ENCODE results near the gene ACER2. TPM values are rescaled to one million over a fixed set of nuclear protein-coding genes. Genes with fewer than 3 reads are reported as not detected.

Gene ACER2
- total RNA-seq, 1 experiment from 2014 or later, result 2.3 TPM

DNA sequence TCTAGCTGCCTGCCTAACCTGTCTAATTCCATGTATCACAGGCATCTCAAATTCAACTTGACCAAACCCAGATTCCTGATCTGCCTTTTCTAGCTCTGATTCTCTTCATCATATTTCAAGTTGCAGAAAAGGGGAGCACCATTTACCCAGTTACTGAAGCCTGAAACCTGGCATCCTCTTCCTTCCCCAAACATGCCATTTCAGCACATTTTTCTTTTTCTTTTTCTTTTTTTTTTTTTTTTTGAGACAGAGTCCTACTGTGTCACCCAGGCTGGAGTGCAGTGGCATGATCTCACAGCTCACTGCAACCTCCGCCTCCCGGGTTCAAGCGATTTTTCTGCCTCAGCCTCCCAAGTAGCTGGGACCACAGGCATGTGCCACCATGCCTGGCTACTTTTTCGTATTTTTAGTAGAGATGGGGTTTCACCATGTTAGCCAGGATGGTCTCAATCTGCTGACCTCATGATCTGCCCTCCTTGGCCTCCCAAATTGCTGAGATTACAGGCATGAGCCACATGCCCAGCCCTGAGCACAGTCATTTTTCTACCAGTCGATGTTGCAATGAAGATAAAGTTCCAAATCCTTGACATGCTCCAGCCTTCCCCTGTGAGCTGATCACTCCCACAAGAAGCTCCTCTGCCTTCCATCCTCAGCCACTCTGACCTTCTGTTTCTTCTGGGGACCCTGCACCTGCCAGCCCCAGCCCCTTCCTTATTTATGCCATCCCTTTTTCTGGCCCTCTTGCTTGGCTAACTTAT, 32.2 kb downstream of the ACER2 start:
- in situ Hi-C loops (cut with HindIII; ENCODE audit: low sequenced_read_pairs), result no loop called here
- no peak for DNase-seq (ENCODE audit: low spot score)

DNA sequence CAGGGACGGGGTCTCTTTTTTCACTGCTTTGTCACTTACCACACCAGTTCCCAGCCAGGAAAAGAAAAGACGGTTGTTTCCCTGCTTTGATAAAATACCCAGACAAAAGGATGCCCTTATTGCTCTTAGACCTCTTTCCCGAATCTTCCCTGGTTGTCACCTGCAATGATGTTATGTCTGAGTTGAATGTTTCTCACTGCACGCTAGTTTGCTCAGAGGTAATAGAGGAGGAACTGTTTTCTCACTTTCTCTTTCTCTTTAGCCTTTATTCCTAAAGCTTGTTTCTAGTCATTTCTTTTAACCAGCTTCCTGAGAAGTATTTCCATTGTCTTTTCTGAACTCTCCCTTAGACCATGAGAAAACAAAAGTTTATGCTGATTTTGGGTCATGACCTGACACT, 32.9 kb downstream of the ACER2 start:
- in situ Hi-C loops (cut with HindIII; ENCODE audit: low sequenced_read_pairs), result no loop called here
- DNase-seq (ENCODE audit: low spot score), result no peak

DNA sequence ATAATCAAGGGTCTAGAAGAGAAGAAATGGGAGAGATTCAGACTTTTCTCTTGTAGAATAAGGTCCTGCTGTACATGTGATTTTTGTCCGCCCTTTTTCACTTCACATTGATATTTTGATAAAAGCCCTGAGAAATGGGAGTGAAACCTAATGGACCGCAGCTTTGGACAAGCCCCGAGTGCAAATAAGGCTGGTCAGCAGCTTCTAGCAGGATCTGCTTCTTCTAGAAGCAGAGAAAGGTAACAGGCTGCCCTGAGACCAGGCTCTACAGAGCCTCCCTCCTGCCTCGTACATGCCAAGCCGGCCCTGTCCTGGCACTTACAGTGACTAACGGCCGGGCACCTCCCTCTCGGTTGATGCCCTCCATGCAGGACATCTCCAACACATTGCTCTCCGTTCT, 33.4 kb downstream of the ACER2 start:
- no peak for DNase-seq (ENCODE audit: low spot score)
- in situ Hi-C loops (cut with HindIII; ENCODE audit: low sequenced_read_pairs), result no loop called here

DNA sequence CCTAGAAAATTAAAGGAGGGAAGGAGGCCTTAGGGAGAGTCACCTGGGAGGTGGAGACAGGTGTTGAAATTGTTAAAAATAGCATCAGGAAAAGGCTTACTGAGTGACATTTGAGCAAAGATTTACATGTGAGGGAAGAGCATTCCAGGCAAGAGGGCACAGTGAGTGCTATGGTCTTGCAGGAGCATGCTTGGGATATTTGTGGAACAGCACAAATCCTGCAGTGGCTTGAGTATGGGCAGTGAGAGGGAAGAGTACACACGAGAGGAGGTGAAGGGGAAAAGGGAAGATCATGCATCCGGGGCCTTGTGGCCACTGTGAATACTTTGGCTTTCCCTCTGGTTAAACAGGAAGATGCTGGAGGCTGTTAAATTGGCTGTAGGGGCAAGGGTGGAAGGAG, 36.6 kb downstream of the ACER2 start:
- DNase-seq (ENCODE audit: low spot score), result no peak
- in situ Hi-C loops (cut with HindIII; ENCODE audit: low sequenced_read_pairs), result no loop called here

DNA sequence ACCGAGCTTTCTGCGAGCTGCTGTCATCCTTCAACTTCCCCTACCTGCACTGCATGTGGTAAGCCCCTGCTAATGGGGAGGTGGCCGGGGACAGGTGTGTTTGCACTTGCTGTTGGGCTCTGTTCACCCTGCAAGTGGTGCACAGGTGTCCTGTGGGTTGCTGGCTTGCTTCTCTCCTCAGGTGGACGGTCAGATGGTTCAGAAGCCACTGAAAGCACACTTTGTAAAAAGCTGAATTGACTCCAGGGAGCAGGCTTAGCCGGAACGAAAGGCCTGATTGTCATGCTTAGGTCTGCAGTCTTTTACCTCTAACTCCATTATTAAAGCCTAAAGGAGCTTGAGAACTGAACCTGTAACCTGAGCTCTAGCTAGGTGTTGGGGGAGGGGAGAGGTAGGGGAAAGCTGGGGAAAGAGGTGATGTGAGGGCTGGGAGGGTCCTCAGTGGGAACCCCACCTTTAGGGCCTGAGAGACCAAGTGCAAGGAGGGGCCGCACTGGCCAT, 37.6 kb downstream of the ACER2 start:
- in situ Hi-C loops (cut with HindIII; ENCODE audit: low sequenced_read_pairs), result no loop called here
- DNase-seq (ENCODE audit: low spot score), result no peak

DNA sequence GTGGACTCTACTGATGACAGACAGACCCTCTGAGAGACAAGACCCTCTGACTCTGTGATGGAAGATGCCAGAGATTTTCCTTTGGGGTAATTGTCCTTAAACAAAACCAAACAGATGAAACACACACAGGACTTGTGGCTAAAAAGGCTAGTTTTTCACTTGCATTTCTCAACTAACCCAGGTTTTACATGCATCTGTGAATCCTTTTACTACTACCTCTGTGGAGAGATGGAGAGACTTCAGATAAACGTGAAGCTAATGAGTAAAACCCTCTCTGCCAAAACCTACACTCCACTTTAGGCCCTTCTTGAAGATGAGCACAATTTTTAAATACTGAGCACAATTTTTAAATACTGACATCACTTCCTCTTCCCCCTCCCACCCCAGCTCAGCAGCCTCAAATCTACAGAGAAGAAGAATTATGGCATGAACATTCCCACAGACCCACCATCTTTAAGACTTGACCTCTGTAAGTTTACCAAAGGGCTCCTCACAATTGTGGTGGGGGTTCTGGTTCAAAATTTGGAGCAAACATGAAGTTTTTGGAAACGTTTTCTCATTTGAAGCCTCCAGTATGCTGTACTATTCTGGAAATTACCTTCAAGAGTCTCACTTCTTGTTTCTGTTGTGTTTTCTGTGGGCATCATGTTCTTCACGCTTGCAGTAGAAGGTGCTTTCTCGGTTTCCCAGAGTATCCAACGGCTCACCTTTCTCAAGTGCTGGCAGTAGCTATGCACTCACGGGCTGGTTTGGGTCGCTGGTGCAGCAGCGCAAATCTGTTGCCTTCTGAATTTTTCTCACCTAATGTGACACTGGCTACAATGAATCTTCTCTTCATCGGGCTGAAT, 42.7 kb downstream of the ACER2 start:
- in situ Hi-C loops (cut with HindIII; ENCODE audit: low sequenced_read_pairs), result no loop called here
- no peak for DNase-seq (ENCODE audit: low spot score)

DNA sequence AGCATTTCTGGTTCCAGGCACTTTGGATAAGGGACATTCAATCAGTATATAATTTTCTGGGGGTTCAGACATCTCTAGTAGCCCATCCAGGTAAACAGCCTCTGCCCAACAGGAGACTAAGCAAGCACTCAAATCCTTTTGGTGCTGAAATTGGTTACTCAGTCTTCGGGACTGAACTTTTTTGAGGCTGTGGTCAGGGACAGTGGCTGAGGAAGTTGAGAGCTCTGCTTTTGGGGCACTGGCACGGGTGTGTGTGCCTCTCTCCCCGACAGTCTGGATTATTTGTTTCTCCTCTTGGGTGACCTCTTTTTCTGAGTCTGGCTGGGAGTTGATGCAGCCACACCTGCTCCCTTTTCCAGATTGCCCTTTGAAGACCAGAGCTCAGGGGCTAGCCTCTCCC, 47.6 kb downstream of the ACER2 start:
- peak; percentile 29 for DNase-seq (ENCODE audit: low spot score)
- in situ Hi-C loops (cut with HindIII; ENCODE audit: low sequenced_read_pairs), result no loop called here

DNA sequence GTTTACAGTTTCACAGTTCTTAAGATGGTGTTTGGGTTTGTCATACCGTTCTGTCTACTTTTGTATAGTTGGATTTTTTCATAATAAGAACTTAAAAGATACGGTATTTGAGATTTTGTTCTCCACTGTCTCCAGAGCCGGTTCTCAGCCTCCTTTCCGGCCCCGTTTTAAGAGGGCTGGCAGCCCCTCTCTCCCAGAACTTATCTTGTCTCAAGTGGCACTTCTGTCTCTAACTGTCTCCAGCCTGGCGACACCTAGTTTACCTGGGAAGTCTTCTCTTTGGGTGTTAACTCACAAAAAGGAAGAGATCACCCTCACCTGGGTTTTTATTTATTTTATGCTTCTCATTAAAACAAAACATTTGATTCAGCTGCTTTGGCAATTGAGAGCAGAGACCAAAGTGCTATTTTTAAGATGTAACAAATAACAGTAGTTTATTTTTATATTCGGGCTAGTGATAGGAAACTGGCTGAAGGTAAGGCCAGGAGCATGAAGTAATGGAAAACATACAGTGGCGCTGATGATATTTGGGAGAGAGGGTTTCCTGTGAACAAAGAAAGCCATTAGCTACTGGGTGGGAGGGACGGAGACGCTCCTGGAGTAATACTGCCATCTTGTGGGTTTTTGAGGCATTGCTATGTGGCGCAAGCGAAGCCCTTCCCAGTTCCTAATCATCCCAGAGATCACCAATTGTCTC, 48.3 kb downstream of the ACER2 start:
- peak; percentile 87 for DNase-seq (ENCODE audit: low spot score)
- in situ Hi-C loops (cut with HindIII; ENCODE audit: low sequenced_read_pairs), result no loop called here

DNA sequence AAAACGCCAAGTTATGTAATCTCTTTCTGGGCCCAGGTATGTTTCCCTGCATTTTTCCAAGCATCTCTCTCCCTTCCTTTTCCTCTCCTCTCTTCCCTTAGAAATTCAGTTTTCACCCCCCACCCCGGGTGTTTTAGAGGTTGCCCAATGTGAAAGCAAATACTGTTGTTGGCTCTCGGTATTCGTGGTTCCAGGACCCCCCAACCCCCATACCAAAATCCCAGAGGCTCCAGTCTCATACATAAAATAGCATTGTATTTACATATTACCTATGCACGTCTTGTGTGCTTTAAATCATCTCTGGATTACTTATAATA, 48.8 kb downstream of the ACER2 start:
- in situ Hi-C loops (cut with HindIII; ENCODE audit: low sequenced_read_pairs), result no loop called here
- no peak for DNase-seq (ENCODE audit: low spot score)

DNA sequence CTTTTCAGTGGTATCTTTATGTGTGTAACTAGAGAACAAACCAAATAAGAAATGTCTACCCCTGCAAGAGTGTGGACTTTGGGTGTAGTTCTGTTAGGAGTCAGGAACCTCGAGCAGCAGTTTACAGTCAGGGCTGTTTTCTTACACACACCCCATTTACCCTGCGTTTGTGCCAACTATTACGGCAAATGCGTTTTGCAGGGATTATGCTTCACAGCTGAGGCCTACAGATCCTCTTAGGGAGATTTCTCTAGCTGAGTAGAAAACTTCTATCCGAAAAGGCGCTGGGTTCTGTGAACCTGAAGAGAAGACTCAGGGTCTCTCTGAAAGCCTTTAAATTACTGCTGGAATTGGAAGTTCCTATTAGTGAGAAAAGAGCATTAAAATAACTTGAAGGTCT, 51.4 kb downstream of the ACER2 start:
- in situ Hi-C loops (cut with HindIII; ENCODE audit: low sequenced_read_pairs), result no loop called here
- no peak for DNase-seq (ENCODE audit: low spot score)

DNA sequence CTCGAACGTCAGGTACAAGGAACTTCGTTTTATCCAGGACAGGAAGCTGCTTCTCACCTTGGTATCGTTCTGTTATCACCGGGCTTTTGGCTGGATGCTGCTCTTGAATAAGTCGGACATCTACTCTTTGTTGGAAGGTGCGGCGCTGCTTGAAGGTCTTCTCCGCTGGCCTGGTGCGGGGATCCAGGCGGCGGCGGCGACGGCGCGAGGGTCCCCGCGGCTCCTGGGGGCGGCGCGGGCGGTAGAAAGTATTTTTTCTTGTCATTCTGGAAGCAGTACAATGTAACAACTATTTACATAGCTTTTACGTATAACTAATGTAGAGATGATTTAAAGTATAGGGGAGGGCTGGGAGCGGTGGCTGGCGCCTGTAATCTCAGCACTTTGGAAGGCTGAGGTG, 52.3 kb downstream of the ACER2 start:
- in situ Hi-C loops (cut with HindIII; ENCODE audit: low sequenced_read_pairs), result no loop called here
- DNase-seq (ENCODE audit: low spot score), result no peak

DNA sequence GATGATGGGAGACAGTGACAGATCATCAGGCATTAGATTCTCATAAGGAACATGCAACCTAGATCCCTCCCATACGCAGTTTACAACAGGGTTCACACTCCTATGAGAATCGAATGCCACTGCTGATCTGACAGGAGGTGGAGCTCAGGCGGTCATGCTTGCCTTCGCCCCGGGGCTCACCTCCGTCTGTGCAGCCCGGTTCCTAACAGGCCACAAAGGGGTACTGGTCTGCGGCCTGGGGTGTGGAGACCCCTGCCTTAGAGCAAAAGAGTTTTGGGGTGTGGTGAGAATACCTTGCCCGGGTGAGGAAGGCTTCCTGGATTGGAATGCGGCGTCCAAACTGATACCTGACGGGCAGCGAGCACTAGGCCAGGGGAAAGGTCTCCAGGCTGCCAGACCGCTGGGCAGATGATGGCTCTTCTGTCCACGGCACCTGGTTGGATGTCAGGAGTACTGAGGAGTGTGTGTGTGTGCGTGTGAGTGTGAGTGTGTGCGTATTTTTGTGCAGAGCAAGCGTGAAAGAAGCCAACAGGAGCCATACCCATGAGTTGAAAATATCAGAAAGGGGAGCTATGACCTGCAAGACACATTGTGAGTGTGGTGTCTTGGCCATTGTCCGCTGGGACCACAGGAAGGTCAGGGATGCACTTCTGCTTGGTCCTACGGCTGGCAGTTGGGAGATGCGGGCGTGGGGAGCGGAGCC, 55.4 kb downstream of the ACER2 start:
- in situ Hi-C loops (cut with HindIII; ENCODE audit: low sequenced_read_pairs), result no loop called here
- no peak for DNase-seq (ENCODE audit: low spot score)

DNA sequence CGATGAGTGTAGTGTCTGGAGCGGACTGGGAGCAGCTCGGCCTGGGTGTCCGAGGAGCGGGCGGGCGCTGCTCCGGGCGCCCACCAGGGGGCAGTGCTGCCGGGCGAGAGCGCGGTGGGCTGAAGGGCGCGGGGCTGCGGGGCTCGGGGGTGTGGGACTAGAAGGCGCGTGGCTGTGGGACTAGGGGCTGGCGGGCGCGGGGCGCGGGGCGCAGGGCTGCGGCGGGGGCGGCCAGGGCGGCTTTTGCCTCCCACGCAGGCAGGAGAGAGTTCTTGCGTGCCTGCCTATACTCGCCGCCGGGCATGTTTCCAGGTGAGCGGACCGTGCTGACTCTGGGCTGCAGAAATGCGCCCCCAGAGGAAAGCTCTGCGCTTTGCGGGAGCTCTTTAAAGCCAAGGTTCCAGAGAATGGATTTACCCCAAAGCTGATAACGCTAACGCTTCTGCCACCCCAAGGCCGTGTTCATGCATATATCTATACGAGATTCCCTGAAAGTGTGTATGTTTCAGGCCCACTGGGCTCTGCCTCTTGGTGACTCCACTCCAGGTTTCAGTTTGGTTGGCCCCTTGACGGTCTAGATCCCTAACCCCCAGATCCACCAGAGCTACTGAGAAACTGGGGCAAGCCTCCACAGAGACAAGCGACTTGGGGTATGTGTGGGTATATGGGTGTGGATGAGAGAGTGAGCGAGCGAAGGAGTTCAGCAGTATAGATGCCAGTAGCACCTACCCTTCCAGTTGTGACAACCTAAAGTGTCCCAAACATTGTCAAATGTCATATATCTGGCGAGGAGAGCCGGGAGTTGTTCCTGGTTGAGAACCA, 56.2 kb downstream of the ACER2 start:
- peak; percentile 76 for DNase-seq (ENCODE audit: low spot score)
- in situ Hi-C loops (cut with HindIII; ENCODE audit: low sequenced_read_pairs), result no loop called here

DNA sequence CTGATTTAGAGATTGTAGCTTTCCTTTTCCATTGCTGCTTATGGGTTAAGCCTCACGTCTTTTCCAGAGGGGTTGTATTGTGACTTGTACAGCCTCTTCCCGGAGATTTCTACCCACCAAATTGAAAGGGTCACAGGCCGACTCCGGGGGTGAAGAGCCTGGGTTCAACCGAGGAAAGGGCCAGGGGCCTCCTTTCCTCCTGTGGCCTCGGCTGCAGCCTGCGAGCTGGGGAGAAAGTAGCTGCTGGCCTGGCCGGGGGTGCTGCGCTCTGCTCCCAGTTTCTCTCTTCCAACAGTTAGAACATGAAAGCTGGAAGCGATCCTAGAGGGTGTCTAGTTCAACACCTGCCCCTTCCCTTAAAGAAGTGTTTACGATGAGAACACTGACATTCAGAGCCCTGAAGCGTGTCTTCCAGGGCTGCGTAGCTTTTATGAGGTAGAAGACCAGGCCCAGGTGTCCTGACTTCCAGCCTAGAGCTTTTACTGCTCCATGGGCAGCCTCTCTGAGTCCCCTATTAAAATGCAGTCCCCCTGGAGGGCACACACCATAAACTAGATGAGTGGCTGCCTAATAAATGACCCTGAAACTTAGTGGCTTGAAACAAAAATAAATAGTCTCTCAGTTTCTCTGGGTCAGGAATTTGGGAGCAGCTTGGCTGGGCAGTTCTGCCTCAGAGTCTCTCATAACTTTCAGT, 56.9 kb downstream of the ACER2 start:
- in situ Hi-C loops (cut with HindIII; ENCODE audit: low sequenced_read_pairs), result no loop called here
- no peak for DNase-seq (ENCODE audit: low spot score)

DNA sequence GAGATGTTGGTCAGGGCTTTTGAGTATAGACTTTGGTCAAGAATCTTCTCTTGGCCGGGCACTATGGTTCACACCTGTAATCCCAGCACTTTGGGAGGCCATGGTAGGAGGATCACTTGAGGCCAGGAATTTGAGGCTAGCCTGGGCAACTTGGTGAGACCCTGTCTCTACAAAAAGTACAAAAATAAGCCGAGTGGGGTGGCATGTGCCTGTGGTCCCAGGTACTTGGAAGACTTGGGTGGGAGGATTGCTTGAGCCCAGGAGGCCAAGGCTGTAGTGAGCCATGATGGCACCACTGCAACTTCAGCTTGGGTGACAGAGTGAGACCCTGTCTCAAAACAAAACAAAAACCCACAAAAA, 57.5 kb downstream of the ACER2 start:
- DNase-seq (ENCODE audit: low spot score), result no peak
- in situ Hi-C loops (cut with HindIII; ENCODE audit: low sequenced_read_pairs), result no loop called here

DNA sequence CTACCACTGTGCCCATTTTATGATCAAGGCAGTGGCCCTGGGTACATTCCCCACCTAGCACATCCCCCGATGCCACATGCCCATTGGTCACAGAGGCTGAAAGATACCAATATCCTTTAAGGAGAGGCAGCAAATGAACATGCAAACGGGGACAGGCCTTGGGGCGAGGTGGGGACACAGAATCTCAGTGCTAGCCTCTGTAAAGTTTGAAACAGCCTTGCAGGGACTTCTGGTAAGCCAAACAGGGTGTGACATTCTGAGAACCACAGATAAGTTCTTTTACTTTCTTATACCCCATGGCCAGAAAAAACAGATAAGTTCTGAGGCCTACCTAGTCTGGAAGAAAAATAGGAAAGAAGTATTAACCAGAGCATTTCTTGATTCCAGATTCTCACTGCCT, 60.5 kb downstream of the ACER2 start:
- in situ Hi-C loops (cut with HindIII; ENCODE audit: low sequenced_read_pairs), result no loop called here
- DNase-seq (ENCODE audit: low spot score), result no peak

DNA sequence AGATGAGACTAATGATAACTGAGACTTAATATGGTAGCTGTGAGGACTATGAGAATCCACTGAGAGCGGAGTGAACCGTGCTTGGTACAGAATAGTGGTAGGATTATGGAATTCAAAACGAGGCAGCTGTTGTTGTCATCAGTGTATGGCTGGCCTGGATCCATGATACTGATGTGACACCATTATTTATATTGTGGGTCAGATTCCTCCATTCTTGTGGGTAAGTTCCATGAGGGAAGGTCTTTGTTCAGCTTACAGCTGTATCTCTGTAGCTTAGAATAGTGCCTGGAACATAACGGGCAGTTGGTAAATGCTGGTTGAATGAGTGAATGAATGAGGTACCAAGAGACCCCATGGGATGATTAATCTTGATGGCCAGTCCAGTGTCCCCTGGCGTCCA, 61.8 kb downstream of the ACER2 start:
- in situ Hi-C loops (cut with HindIII; ENCODE audit: low sequenced_read_pairs), result no loop called here
- DNase-seq (ENCODE audit: low spot score), result no peak

DNA sequence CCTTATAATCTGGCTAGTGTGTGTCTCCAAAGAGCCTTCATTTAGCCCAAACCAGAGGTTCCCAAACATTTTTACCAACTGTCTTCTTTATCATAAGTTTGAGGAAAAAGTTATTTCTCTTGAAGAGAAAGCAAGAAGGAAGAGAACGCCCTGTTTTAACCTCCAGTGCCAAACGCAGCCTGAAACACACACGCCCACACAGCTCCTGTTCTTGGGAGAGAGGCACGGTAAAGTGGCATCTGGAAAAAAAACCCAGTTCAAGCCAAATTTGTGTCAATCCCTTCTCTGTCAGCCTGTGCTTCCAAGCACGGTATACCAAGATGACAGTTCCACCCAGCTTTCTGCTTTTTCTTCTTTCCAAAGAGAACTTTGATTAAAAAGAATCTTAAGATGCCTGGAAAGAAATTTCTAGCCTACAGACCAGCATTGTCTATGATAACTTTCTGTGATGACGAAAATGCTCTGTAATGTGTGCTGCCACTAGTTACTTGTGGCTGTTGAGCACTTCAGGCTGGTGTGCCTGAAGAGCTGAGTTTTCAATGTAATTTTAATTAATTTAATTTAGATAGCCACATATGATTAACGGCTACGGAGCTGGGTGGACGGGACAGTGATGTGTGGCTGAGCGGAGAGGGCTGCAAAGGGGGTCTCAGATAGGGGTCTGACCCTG, 62.3 kb downstream of the ACER2 start:
- in situ Hi-C loops (cut with HindIII; ENCODE audit: low sequenced_read_pairs), result no loop called here
- DNase-seq (ENCODE audit: low spot score), result no peak

Data from G401 (cell line).